Measurements from ENCODE around the gene TUBB4A. TPM values are rescaled to one million over a fixed set of nuclear protein-coding genes. Genes with fewer than 3 reads are reported as not detected.

The TUBB4A gene
- total and polyA plus RNA-seq, 2 of the 8 experiments (the other 6 are each of a cell fraction or from before 2014, with no cell fraction given) = 16.8 to 30.4 TPM

GRCh38 chr19:6460099-6460884, 41.8 kb downstream of the TUBB4A start (continued):
- TF ChIP-seq, protein P1, sequence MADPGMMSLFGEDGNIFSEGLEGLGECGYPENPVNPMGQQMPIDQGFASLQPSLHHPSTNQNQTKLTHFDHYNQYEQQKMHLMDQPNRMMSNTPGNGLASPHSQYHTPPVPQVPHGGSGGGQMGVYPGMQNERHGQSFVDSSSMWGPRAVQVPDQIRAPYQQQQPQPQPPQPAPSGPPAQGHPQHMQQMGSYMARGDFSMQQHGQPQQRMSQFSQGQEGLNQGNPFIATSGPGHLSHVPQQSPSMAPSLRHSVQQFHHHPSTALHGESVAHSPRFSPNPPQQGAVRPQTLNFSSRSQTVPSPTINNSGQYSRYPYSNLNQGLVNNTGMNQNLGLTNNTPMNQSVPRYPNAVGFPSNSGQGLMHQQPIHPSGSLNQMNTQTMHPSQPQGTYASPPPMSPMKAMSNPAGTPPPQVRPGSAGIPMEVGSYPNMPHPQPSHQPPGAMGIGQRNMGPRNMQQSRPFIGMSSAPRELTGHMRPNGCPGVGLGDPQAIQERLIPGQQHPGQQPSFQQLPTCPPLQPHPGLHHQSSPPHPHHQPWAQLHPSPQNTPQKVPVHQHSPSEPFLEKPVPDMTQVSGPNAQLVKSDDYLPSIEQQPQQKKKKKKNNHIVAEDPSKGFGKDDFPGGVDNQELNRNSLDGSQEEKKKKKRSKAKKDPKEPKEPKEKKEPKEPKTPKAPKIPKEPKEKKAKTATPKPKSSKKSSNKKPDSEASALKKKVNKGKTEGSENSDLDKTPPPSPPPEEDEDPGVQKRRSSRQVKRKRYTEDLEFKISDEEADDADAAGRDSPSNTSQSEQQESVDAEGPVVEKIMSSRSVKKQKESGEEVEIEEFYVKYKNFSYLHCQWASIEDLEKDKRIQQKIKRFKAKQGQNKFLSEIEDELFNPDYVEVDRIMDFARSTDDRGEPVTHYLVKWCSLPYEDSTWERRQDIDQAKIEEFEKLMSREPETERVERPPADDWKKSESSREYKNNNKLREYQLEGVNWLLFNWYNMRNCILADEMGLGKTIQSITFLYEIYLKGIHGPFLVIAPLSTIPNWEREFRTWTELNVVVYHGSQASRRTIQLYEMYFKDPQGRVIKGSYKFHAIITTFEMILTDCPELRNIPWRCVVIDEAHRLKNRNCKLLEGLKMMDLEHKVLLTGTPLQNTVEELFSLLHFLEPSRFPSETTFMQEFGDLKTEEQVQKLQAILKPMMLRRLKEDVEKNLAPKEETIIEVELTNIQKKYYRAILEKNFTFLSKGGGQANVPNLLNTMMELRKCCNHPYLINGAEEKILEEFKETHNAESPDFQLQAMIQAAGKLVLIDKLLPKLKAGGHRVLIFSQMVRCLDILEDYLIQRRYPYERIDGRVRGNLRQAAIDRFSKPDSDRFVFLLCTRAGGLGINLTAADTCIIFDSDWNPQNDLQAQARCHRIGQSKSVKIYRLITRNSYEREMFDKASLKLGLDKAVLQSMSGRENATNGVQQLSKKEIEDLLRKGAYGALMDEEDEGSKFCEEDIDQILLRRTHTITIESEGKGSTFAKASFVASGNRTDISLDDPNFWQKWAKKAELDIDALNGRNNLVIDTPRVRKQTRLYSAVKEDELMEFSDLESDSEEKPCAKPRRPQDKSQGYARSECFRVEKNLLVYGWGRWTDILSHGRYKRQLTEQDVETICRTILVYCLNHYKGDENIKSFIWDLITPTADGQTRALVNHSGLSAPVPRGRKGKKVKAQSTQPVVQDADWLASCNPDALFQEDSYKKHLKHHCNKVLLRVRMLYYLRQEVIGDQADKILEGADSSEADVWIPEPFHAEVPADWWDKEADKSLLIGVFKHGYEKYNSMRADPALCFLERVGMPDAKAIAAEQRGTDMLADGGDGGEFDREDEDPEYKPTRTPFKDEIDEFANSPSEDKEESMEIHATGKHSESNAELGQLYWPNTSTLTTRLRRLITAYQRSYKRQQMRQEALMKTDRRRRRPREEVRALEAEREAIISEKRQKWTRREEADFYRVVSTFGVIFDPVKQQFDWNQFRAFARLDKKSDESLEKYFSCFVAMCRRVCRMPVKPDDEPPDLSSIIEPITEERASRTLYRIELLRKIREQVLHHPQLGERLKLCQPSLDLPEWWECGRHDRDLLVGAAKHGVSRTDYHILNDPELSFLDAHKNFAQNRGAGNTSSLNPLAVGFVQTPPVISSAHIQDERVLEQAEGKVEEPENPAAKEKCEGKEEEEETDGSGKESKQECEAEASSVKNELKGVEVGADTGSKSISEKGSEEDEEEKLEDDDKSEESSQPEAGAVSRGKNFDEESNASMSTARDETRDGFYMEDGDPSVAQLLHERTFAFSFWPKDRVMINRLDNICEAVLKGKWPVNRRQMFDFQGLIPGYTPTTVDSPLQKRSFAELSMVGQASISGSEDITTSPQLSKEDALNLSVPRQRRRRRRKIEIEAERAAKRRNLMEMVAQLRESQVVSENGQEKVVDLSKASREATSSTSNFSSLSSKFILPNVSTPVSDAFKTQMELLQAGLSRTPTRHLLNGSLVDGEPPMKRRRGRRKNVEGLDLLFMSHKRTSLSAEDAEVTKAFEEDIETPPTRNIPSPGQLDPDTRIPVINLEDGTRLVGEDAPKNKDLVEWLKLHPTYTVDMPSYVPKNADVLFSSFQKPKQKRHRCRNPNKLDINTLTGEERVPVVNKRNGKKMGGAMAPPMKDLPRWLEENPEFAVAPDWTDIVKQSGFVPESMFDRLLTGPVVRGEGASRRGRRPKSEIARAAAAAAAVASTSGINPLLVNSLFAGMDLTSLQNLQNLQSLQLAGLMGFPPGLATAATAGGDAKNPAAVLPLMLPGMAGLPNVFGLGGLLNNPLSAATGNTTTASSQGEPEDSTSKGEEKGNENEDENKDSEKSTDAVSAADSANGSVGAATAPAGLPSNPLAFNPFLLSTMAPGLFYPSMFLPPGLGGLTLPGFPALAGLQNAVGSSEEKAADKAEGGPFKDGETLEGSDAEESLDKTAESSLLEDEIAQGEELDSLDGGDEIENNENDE (IDR thresholded peaks at IDR 0.05; ENCODE audit: insufficient replicate concordance, low read length) = no peak
- TF ChIP-seq GABPA (IDR thresholded peaks at IDR 0.05; ENCODE audit: borderline replicate concordance, insufficient read depth, low read length) (no peak), RFX5 (IDR thresholded peaks at IDR 0.05; ENCODE audit: borderline replicate concordance, low read depth, low read length) (no peak), KDM5A (IDR thresholded peaks at IDR 0.05; ENCODE audit: low read length) (no peak), RNF2 (IDR thresholded peaks at IDR 0.05; ENCODE audit: borderline replicate concordance, low read depth, low read length, missing control alignments, poor library complexity, severe bottlenecking) (no peak), JUND (IDR thresholded peaks at IDR 0.05; ENCODE audit: low read length) (peak; percentile 7; the same call in 1 of the 2 replicates), TAF1 (IDR thresholded peaks at IDR 0.05; ENCODE audit: low read depth, low read length) (no peak; the same call in 1 of the 2 replicates), CBX8 (IDR thresholded peaks at IDR 0.05; ENCODE audit: borderline replicate concordance, low read depth, low read length) (no peak), TCF12 (IDR thresholded peaks at IDR 0.05; ENCODE audit: low read depth, low read length) (peak; percentile 60; the same call in 1 of the 2 replicates), CHD2 (IDR thresholded peaks at IDR 0.05; ENCODE audit: low read length) (no peak)

Data from H1 (cell line).